ENCODE data around the gene CREB3L2. TPM values are rescaled to one million over a fixed set of nuclear protein-coding genes. Genes with fewer than 3 reads are reported as not detected.

The CREB3L2 gene
- total and polyA plus RNA-seq, 2 of the 4 experiments (the other 2 are of a cell fraction), result 42.3 to 57.9 TPM

- POLR2A ChIA-PET (ENCODE audit: unreplicated experiment), result no interaction called here
- no peak overlapping the region for H4K5ac ChIP-seq (ENCODE audit: low read depth, low read length)
- H2AK9ac ChIP-seq (replicated peaks; ENCODE audit: low read depth, low read length, poor library complexity), result no peak overlapping the region
- DNase-seq (no peak), ATAC-seq (ENCODE audit: low read depth) (no peak)
- H2BK20ac ChIP-seq (ENCODE audit: low read depth, low read length), result no peak overlapping the region
- no peak for TF ChIP-seq BHLHE40 (IDR thresholded peaks at IDR 0.05; ENCODE audit: low read depth, low read length)
- no peak for TF ChIP-seq SMC3 (IDR thresholded peaks at IDR 0.05; ENCODE audit: low read depth, low read length)
- TF ChIP-seq ELK1 (IDR thresholded peaks at IDR 0.05; ENCODE audit: borderline replicate concordance, low read depth, low read length), result no peak
- no peak for TF ChIP-seq USF2 (IDR thresholded peaks at IDR 0.05; ENCODE audit: low read depth, low read length)
- TF ChIP-seq POLR2A (IDR thresholded peaks at IDR 0.05; ENCODE audit: low read depth, low read length), result no peak
- no peak for TF ChIP-seq MAFK (IDR thresholded peaks at IDR 0.05; ENCODE audit: low read depth, low read length)
- no peak for TF ChIP-seq RCOR1 (IDR thresholded peaks at IDR 0.05; ENCODE audit: insufficient replicate concordance, low read length)
- no peak for TF ChIP-seq CHD1 (IDR thresholded peaks at IDR 0.05; ENCODE audit: low read depth, low read length)
- no peak for TF ChIP-seq MXI1 (IDR thresholded peaks at IDR 0.05; ENCODE audit: borderline replicate concordance, low read depth, low read length)
- no peak for TF ChIP-seq RAD21 (IDR thresholded peaks at IDR 0.05; ENCODE audit: low read length)
- TF ChIP-seq RFX5 (IDR thresholded peaks at IDR 0.05; ENCODE audit: low read depth, low read length), result no peak
- TF ChIP-seq NFE2L2 (IDR thresholded peaks at IDR 0.05; ENCODE audit: low read depth, low read length), result no peak
- TF ChIP-seq CTCF (conservative IDR thresholded peaks at IDR 0.05; ENCODE audit: low read depth, low read length), result no peak
- no peaks in the 10 kb centered on the region for H3K9me1 ChIP-seq (ENCODE audit: insufficient read depth, low read length)
- H3K56ac ChIP-seq (ENCODE audit: extremely low read depth, insufficient read depth, low read length), result no peak overlapping the region
- no peaks in the 10 kb centered on the region for H4K20me1 ChIP-seq (ENCODE audit: insufficient read depth, low read length)
- H2BK120ac ChIP-seq (ENCODE audit: low read depth, low read length), result no peak overlapping the region
- no peak overlapping the region for H2BK5ac ChIP-seq (ENCODE audit: low read depth, low read length, poor library complexity, severe bottlenecking)
- no peak overlapping the region for H2AFZ ChIP-seq (replicated peaks; ENCODE audit: low read length, poor library complexity)
- BruUV-seq (replicated peaks), result no TSS peak
- H4K8ac ChIP-seq (ENCODE audit: low read depth in 2 of 2, low read length in 2 of 2), result no peak overlapping the region
- no peaks in the 10 kb centered on the region for H3K79me1 ChIP-seq (ENCODE audit: low read depth in 1 of 2, low read length in 2 of 2)
- no peaks in the 10 kb centered on the region for H3K36me3 ChIP-seq (ENCODE audit: control insufficient read depth, insufficient read depth, low read length)
- no peak overlapping the region for H3K4ac ChIP-seq (ENCODE audit: low read depth, low read length)
- no peak overlapping the region for H4K91ac ChIP-seq (ENCODE audit: insufficient read depth, low read depth, low read length)
- no peaks in the 10 kb centered on the region for H3K4me1 ChIP-seq (ENCODE audit: control insufficient read depth, insufficient read depth, low read length)
- no peak overlapping the region for H3K14ac ChIP-seq (replicated peaks; ENCODE audit: low read depth, low read length)
- H3K18ac ChIP-seq (ENCODE audit: low read depth, low read length), result no peak overlapping the region
- CTCF ChIA-PET, result no interaction called here
- H3K27me3 ChIP-seq (ENCODE audit: control insufficient read depth, insufficient read depth, low read length), result peaks cover 8% of the 10 kb centered on the region
- no peak overlapping the region for H2BK15ac ChIP-seq (ENCODE audit: low read depth, low read length)
- no peak overlapping the region for H3K27ac ChIP-seq (ENCODE audit: insufficient read depth, low read length)
- no peak overlapping the region for H3K4me3 ChIP-seq (ENCODE audit: insufficient read depth, low read depth, low read length)
- no peaks in the 10 kb centered on the region for H3K9me3 ChIP-seq (ENCODE audit: control insufficient read depth, insufficient read depth, low read length)
- no peak overlapping the region for H3K4me2 ChIP-seq (ENCODE audit: low read depth, low read length)
- in situ Hi-C loops (cut with MboI; ENCODE audit: low sequenced_read_pairs), result loop anchor here (10.0 kb wide), 1 partner anchor 710 kb away; no protein-coding TSS in a partner anchor
- no peak overlapping the region for H3K9ac ChIP-seq (ENCODE audit: low read depth, low read length)
- no peak overlapping the region for H3K23ac ChIP-seq (ENCODE audit: low read depth, low read length)
- no peak overlapping the region for H2AK5ac ChIP-seq (ENCODE audit: low read depth, low read length)
- intact Hi-C loops (cut with micrococcal nuclease), result no loop called here
- dilution Hi-C loops (cut with HindIII; ENCODE audit: low sequenced_read_pairs, unreplicated experiment), result loop anchor here (25.0 kb wide), 1 partner anchor 412 kb away; no protein-coding TSS in a partner anchor
Observed at GRCh38 chr7:138024343-138024691, 22.4 kb upstream of the CREB3L2 start.
